Lung (tissue), 12 donors: ENCODE measurements around the gene LENEP. TPM values are rescaled to one million over a fixed set of nuclear protein-coding genes. Genes with fewer than 3 reads are reported as not detected.

ENCODE experiments used
- ATAC-seq: fragments of 200-7000 bp; cut with Tn5 transposase; one replicate; pipeline ENCODE4 v1.9.1; 2020; ENCODE audit warnings: moderate number of reproducible peaks; ENCODE audit not compliant: insufficient read depth, low FRiP score
- DNase-seq, 3 donors: peaks; one replicate each; pipeline ENCODE4 v3.0.0-alpha.2; 2013 to 2017
- H3K27ac ChIP-seq, 2 donors: one replicate each; pipeline ENCODE4 v1.5.1; 2013; ENCODE audit warnings: mild to moderate bottlenecking in 2 of 2, moderate library complexity in 2 of 2, control low read depth in 1 of 2, inconsistent platforms in 1 of 2, low read depth in 1 of 2, low read length in 1 of 2
- H3K27me3 ChIP-seq, 3 donors: one replicate each; pipeline ENCODE4 v1.5.1; 2013; ENCODE audit warnings: low read length in 2 of 3; ENCODE audit not compliant: control insufficient read depth in 3 of 3, insufficient read depth in 3 of 3
- H3K36me3 ChIP-seq, 4 donors: one replicate each; pipeline ENCODE4 v1.5.1; 2013; ENCODE audit warnings: low read length in 4 of 4, mild to moderate bottlenecking in 1 of 4, moderate library complexity in 1 of 4; ENCODE audit not compliant: control insufficient read depth in 4 of 4, insufficient read depth in 4 of 4
- H3K4me1 ChIP-seq, 5 donors: one replicate each; pipeline ENCODE4 v1.5.1; 2013; ENCODE audit warnings: low read length in 5 of 5, mild to moderate bottlenecking in 2 of 5, moderate library complexity in 1 of 5; ENCODE audit not compliant: control insufficient read depth in 5 of 5, insufficient read depth in 5 of 5
- H3K4me3 ChIP-seq: one replicate; pipeline ENCODE4 v1.5.1; 2013; ENCODE audit warnings: mild to moderate bottlenecking, control low read depth, moderate library complexity
- H3K9ac ChIP-seq, 2 donors: one replicate each; pipeline ENCODE4 v1.5.1; 2013; ENCODE audit warnings: low read length in 2 of 2, control low read depth in 1 of 2; ENCODE audit not compliant: insufficient read depth in 1 of 2
- H3K9me3 ChIP-seq, 4 donors: one replicate each; pipeline ENCODE4 v1.5.1; 2013; ENCODE audit warnings: low read length in 3 of 4, mild to moderate bottlenecking in 1 of 4, moderate library complexity in 1 of 4; ENCODE audit not compliant: control insufficient read depth in 4 of 4, insufficient read depth in 3 of 4
- WGBS, 2 donors: extraction: QIAGEN DNeasy Blood & Tissue Kit; methylation state at CpG; one replicate each; pipeline ENCODE4 v1.1.7; 2013; 5-methylcytosine and 5-hydroxymethylcytosine counted together
- polyA plus RNA-seq, 2 donors: library from polyadenylated mRNA; stranded (reverse); fragments of 200-250 nt; gene quantifications; one replicate each; pipeline ENCODE4 v1.2.1, GENCODE V29; 2013
- total RNA-seq, 2 donors: library from RNA; depleted of rRNA in 1 of 2; stranded (reverse); fragments of >200 nt in 1 of 2; gene quantifications; one replicate each; pipeline ENCODE4 v1.2.1, GENCODE V29; 2014 to 2021
- TF ChIP-seq, protein P1 (sequence below): IDR thresholded peaks from 2 replicates; pipeline ENCODE4 v1.5.1; 2012; ENCODE audit warnings: mild to moderate bottlenecking; ENCODE audit errors: control extremely low read depth, extremely low read depth
- donor health status: control.
- donor health status: control.
- donor health status: Bipolar disorder and iron deficiency.
- donor health status: healthy.
- donor health status: DM: yes; HTN: yes; CAD: no.

LENEP gene
- total and polyA plus RNA-seq, 4 donors: 0.31 to 0.89 TPM; not detected in 2

DNA sequence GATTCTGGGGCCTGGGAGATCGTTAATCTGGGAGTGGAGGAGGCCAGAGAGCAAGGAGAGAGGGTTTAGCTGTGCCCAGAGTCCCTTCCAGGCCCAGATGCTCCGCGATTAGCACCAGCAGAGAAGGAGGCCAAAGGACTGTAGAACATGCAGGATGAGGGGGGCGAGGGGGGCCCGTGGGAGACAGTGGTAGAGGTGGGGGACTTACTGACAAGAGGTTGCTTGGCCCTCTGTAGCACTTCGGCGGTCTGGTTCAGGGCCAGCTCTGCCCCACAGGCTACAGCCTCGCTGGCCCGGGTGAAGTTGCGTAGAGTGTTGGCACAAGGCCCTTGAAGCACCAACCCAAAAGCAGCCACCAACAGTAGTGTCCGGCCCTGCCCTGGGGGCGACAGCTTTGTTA lies 39.5 kb downstream of the LENEP start:
- Histone ChIP-seq H3K27me3 (no peaks in the 10 kb centered on the region), H3K9ac (no peak overlapping the region), H3K27ac (no peak overlapping the region), H3K4me3 (no peak overlapping the region), H3K36me3 (no peaks in the 10 kb centered on the region), H3K9me3 (no peaks in the 10 kb centered on the region), H3K4me1 (peaks cover 0 to 5% (median 0%) of the 10 kb centered on the region in 5 donors)
- no peak for ATAC-seq
- TF ChIP-seq, protein P1, sequence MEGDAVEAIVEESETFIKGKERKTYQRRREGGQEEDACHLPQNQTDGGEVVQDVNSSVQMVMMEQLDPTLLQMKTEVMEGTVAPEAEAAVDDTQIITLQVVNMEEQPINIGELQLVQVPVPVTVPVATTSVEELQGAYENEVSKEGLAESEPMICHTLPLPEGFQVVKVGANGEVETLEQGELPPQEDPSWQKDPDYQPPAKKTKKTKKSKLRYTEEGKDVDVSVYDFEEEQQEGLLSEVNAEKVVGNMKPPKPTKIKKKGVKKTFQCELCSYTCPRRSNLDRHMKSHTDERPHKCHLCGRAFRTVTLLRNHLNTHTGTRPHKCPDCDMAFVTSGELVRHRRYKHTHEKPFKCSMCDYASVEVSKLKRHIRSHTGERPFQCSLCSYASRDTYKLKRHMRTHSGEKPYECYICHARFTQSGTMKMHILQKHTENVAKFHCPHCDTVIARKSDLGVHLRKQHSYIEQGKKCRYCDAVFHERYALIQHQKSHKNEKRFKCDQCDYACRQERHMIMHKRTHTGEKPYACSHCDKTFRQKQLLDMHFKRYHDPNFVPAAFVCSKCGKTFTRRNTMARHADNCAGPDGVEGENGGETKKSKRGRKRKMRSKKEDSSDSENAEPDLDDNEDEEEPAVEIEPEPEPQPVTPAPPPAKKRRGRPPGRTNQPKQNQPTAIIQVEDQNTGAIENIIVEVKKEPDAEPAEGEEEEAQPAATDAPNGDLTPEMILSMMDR: no peak
- WGBS, 2 donors: 88 to 94% methylated on average over 12 of the region's 12 CpGs
- no peak for DNase-seq

GRCh38 chr1:155033524-155033923 lies 40.1 kb downstream of the LENEP start, which contains the start of the genes DCST1 and DCST2:
DCST1 (plus strand) TSS chr1:155033824; CDS start chr1:155034037, 213 bp downstream.
DCST2 (minus strand) TSS chr1:155033781; CDS start chr1:155033701, 80 bp downstream.
- no peak for ATAC-seq
- WGBS, 2 donors: 95 to 98% methylated on average over 9 of the region's 9 CpGs
- TF ChIP-seq, protein P1: no peak
- peaks cover 0 to 5% (median 0%) of the 10 kb centered on the region in 5 donors for H3K4me1 ChIP-seq
- no peak within 1 kb of the TSS for H3K27ac ChIP-seq
- H3K9me3 ChIP-seq: no peaks in the 10 kb centered on the region
- no peak within 1 kb of the TSS for H3K9ac ChIP-seq
- H3K27me3 ChIP-seq: no peaks in the 10 kb centered on the region
- H3K4me3 ChIP-seq: no peak within 1 kb of the TSS
- H3K36me3 ChIP-seq: no peaks in the 10 kb centered on the region
- DNase-seq: no peak

- no peaks in the 10 kb centered on the region for H3K36me3 ChIP-seq
- DNase-seq (no peak), ATAC-seq (no peak)
- 86 to 89% methylated on average over 19 to 20 of the region's 20 CpGs for WGBS, 2 donors
- no peak overlapping the region for H3K9ac ChIP-seq
- no peaks in the 10 kb centered on the region for H3K9me3 ChIP-seq
- no peaks in the 10 kb centered on the region for H3K27me3 ChIP-seq
- no peak overlapping the region for H3K27ac ChIP-seq
- H3K4me3 ChIP-seq: no peak overlapping the region
- H3K4me1 ChIP-seq: peaks cover 0 to 5% (median 0%) of the 10 kb centered on the region in 5 donors
- TF ChIP-seq, protein P1: no peak
Observed at GRCh38 chr1:155034318-155035208, 41.2 kb downstream of the LENEP start.
